GM21576 (cell line): Measurements from ENCODE around the gene DIAPH1.
A peak's percentile ranks its signal among the peaks of the same experiment; 100 is the strongest.

Source experiments
- ATAC-seq: cut with Tn5 transposase; IDR thresholded peaks from one replicate; pipeline ENCODE4 v1.9.1; 2021; ENCODE audit warnings: mild to moderate bottlenecking, moderate library complexity; ENCODE audit not compliant: unreplicated experiment

The DIAPH1 gene

DNA sequence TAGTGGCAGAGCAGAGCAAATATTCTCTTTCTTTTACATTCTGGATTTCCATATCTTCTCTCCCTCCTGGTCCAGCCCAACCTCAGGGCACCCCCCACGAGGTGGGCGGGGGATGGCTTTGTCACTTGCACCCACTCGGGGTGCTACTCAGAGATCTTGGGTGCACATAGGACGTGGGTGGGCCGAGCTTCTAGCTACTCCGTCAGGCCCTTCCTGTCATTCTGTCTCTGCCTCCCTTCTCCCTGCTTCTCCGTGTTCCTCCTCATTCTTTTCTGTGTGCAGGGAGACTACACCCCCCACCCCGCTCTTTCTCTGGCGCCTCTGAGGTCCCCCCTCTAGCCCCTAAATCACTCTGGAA, 110.4 kb downstream of the DIAPH1 start:
- ATAC-seq: no peak

DNA sequence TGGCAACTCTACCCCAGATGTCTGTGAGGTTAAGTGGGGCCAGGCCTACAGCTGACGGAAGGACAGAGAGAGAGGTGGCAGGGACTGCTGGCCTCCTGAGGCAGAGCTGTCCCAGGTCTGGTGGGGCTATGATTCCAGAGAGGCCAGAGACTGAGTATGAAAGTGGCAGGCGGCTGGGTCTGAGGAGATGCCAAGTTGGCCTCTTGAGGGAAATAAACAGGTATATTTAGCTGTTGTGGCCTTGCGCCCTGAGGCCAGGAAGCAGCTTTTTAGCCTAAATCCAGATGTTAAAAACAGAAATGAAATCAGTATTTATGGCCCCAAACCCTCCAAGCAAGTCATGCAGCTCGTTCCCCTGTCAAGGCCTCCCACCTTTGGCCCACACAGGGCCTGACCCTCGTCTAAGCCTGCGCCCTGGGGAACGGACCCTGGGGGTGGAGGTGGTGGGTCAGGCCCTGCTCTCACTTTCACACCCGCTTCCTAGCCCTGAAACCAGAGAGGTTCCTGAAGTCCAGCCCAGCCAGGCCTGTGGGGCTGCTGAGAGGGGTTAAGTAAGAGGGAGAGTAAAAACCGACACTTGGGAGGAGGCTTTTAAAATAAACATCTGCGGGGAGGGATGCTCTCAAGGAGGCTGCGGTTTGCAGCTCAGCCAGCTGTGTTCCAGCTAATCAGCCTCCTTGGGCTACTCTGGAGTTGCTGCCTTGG, 111.3 kb downstream of the DIAPH1 start:
- ATAC-seq: peak; percentile 32

DNA sequence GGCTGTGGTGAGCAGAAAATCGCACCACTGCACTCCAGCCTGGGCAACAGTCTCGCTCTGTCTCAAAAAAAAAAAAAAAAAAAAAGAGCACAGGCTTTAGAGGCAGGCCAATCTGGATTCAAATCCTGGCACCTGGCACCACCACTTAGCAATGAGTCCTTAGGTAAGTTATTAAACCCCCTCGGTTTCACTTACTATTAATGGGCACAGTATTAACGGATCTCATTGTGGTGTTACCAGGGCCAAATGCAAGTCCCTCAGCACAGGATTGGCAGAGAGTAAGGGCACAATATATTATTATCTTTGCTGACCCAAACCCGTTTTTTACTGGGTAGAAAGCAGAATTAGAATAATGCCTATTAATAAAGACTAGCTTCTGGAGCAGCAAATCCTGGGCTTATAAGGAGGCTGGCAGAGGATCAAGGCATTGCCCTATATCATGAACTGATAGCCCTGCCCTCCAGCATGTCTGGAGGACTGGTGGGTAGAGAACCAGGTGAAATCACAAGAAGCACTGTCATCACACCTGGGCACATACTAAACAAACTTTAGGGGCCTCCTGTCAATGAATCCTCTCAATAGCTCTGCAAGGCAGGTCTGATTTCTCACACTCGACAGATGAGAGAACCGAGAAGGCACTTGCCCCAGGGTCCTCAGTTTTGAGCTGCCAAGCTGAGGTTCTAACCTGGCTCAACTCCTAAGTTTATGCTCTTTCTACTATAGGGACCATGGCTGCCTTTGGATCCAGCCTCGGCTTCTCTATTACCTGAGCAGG, 112.2 kb downstream of the DIAPH1 start:
- ATAC-seq: no peak

- ATAC-seq: no peak
Observed at GRCh38 chr5:141504216-141504615, 114.6 kb downstream of the DIAPH1 start.

DNA sequence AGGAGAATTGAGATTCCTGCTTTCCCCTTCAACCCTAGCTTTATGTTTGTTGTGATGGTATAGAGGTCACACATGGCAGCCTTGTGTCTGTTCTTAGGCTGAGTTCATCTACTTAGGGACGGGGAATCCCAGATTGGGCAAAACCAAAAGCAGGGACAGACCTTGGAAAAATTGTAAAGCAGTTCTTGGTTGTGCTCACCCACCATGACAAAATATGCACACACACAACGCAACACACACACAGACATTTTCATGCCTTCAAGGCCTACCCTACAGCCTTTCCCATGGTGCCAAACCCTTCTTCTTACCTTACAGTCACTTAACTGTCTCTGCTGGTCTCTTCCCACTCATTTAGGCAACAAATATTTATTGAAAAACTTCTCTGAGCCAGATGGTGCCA, 115.1 kb downstream of the DIAPH1 start:
- ATAC-seq: no peak

DNA sequence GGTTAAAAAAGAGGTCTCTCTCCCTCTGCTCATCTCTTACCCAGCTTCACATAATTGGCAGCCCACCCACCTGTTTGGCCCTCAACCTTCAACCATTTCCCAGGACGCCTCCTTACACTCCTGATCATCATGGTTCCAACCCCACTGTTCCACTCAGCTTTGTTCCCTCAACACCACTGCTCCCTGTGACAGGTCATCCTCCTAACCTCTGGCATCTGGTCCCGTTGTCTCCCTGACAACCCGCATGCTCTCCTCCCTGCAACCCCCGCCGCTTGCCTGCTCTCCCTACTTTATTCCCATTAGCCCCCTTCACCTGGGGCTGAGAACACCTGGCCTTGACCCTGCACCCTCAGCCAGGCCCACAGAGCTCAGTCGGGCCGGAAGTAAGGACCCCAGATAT, 117.0 kb downstream of the DIAPH1 start:
- ATAC-seq: no peak

DNA sequence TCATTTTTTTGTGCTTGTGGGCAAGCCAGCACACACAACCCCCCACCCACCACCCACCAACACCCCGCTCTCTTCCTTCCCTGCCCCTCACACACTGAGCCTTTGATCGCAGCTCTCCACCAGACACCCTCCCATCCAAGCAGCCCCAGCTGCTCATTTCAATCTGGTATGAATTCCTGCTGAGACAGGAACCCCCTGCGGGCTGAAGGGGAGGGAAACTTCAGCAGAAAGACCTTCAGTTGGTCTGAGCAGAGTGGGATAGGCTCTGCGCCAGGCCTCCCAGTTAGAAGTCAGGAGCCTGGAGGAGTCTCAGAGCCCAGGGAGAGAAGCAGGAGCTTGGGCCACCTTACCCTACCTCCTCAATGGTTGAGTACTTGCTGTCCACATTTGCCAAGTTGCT, 122.8 kb downstream of the DIAPH1 start:
- no peak for ATAC-seq

DNA sequence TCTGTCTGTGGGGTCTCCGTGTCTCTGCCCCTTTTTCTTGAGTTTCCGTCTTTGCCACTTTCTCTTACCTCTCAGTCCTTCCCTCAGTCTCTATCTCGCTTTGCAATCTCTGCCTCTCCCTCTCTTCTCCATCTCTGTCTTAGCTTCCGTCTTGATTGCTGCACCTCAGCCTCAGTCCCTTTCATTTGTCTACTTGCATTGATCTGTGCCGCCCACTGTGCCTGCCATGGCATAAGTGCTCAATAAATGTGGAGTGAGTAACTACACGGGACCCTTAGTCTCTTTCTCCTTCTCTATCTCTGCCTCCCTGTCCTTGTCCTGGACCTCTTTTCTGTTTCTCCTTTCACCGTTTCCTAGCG, 123.4 kb downstream of the DIAPH1 start:
- no peak for ATAC-seq

DNA sequence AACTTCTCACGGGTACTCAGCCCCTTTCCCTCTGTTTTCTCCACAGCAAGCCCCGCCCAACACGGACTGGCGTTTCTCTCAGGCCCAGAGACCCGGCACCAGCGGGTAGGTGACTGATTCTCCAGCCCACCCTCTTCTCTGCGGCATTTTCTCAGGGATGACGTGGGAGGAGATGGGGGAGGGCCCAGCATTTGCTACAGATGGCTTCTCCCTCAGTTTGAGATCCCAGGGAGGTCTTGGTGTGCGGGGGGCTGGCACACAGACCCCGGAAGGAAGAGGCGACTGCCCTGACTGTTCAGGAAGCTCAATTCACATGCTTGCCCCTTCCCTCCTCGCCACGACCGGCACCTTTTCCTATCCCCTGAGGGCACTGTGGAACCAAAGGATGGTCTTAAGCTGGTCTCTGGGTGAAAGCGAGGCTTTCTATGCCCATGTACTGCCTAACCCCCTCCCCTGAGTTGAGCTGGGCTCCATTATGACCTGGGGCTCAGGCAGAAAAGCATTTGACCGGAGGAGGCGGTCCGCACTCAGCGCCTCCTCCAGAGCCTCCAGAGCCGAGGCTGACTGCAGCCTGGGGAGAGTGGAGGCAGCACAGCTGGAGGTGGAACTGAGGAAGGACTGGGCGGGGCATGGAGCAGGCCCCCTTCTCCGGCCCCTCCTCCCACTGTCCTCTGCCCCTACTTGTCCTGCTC, 123.9 kb downstream of the DIAPH1 start:
- no peak for ATAC-seq

- ATAC-seq: no peak
Observed at GRCh38 chr5:141493500-141494422, 125.0 kb downstream of the DIAPH1 start.

GRCh38 chr5:141492168-141492885, 126.5 kb downstream of the DIAPH1 start:
- peak; percentile 46 for ATAC-seq

GRCh38 chr5:141491323-141492167, 127.3 kb downstream of the DIAPH1 start:
- ATAC-seq: peak; percentile 22

DNA sequence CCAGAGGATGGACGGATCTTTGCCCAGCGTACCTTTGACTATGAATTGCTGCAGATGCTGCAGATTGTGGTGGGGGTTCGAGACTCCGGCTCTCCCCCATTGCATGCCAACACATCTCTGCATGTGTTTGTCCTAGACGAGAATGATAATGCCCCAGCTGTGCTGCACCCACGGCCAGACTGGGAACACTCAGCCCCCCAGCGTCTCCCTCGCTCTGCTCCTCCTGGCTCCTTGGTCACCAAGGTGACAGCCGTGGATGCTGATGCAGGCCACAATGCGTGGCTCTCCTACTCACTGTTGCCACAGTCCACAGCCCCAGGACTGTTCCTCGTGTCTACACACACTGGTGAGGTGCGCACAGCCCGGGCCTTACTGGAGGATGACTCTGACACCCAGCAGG, 128.0 kb downstream of the DIAPH1 start:
- ATAC-seq: no peak

DNA sequence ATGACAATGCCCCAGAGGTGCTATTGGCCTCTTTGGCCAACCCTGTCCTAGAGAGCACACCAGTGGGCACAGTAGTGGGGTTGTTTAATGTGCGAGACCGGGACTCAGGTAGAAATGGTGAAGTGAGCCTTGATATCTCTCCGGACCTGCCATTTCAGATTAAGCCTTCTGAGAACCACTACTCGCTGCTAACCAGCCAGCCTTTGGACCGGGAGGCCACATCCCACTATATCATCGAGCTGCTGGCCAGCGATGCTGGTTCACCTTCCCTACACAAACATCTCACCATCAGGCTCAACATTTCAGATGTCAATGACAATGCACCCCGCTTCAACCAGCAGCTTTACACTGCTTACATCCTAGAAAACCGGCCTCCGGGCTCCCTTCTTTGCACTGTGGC, 128.5 kb downstream of the DIAPH1 start:
- ATAC-seq: no peak

GRCh38 chr5:141489841-141490240, 129.0 kb downstream of the DIAPH1 start:
- no peak for ATAC-seq

GRCh38 chr5:141488591-141489561, 129.9 kb downstream of the DIAPH1 start, which contains the start of gene PCDHGC5:
TSS of gene PCDHGC5 (plus strand) at chr5:141489081. CDS start at chr5:141489241, 160 bp downstream.
- ATAC-seq: no peak

- ATAC-seq: no peak
Observed at GRCh38 chr5:141487131-141487530, 131.7 kb downstream of the DIAPH1 start.

GRCh38 chr5:141486091-141486490, 132.7 kb downstream of the DIAPH1 start:
- no peak for ATAC-seq
